ENCODE results near the gene ZNF616.

The ZNF616 gene

DNA sequence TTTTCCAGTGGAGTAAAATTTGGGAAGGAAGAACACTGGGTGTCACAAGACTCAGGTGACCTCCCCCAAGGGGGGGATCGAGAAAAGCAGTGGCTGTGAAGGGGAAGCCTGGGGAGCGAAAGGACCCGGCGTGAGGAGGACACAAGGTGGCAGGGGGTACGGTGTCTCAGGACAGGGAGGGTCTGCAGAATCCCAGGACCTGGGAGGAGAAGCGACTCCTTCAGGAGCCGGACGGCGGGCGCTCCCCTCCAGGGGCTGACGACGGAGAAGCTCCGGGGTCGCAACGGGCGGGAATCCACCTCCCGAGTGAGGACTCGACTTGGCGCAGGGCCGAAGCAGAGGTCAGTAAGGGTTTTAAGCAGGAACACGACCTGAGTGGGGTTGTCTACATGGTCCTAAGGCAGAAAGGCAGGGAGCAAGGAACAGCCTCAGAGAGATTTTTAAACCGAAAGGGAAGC lies 31.2 kb upstream of the ZNF616 start:
- TF ChIP-seq CTCF (IDR thresholded peaks at IDR 0.05; ENCODE audit: borderline replicate concordance, control extremely low read depth, extremely low read depth, insufficient read depth, missing control alignments): no peak
- no peak for DNase-seq (ENCODE audit: low spot score)
- in situ Hi-C loops (cut with MboI; ENCODE audit: low sequenced_read_pairs, unreplicated experiment): no loop called here

DNA sequence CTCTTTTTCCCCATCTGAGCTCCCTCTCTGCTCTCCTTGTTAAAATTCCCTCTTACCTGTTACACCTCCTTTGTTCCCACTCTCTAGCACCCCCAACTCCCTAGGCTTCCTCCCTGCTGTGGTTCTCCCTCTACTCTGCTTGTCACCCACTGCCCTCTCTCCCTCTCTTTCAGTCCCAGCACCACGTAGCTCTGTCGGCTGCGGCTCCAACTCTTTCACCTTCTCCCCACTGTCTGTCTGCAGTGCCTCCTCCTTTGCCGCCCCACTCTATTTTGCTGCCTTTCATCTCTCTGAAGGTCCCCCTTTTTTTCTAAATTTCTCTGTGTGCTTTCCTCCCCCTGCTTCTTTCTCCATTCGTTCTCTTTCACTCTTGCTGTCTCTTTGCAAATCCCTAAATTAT lies 30.6 kb upstream of the ZNF616 start:
- no peak for TF ChIP-seq CTCF (IDR thresholded peaks at IDR 0.05; ENCODE audit: borderline replicate concordance, control extremely low read depth, extremely low read depth, insufficient read depth, missing control alignments)
- no peak for DNase-seq (ENCODE audit: low spot score)
- in situ Hi-C loops (cut with MboI; ENCODE audit: low sequenced_read_pairs, unreplicated experiment): no loop called here

DNA sequence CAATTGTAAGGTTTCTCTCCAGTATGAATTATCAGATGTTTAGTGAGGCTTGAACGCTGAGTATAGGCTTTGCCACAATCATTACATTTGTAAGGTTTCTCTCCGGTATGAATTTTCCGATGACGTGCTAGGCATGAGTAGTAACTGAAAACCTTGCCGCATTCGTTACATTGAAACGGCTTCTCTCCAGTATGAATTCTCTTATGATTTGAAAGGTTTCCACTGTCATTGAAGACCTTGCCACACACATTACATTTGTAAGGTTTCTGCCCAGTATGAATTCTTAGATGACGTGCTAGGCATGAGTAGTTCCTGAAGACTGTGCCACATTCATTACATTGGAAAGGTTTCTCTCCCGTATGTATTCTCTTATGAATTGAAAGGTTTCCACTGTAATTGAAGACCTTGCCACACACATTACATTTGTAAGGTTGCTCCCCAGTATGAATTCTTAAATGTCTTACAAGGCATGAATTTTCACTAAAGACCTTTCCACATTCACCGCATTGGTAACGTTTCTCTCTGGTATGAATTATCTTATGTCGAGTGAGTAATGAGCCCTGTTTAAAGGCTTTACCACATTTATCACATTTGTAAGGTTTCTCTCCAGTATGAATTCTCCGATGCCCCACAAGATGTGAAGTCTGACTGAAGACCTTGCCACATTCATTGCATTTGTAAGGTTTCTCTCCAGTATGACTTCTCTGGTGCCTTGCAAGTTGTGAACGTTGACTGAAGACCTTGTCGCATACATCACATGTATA lies 16.0 kb upstream of the ZNF616 start:
- DNase-seq (ENCODE audit: low spot score): no peak
- in situ Hi-C loops (cut with MboI; ENCODE audit: low sequenced_read_pairs, unreplicated experiment): no loop called here
- TF ChIP-seq CTCF (IDR thresholded peaks at IDR 0.05; ENCODE audit: borderline replicate concordance, control extremely low read depth, extremely low read depth, insufficient read depth, missing control alignments): no peak

DNA sequence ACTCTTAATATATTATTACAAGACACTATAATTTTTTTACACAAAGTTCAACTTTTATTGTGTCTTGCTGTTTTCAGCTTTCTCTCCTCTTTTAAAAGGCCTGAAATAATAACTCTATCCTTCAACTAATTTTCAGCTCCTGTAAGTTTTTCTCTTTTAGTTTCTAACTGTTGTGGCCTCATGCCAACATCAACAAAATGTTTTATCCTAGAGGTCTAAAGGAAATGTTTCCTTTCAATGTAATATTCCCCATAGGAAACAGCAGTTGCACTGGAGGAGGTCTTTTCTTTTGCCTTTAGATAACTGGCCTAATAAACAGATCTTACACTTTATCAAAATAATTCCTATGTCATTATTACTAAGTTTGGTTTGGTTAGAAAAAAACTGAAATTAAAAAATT lies 8.5 kb upstream of the ZNF616 start:
- no peak for DNase-seq (ENCODE audit: low spot score)
- TF ChIP-seq CTCF (IDR thresholded peaks at IDR 0.05; ENCODE audit: borderline replicate concordance, control extremely low read depth, extremely low read depth, insufficient read depth, missing control alignments): no peak
- in situ Hi-C loops (cut with MboI; ENCODE audit: low sequenced_read_pairs, unreplicated experiment): no loop called here

- TF ChIP-seq CTCF (IDR thresholded peaks at IDR 0.05; ENCODE audit: borderline replicate concordance, control extremely low read depth, extremely low read depth, insufficient read depth, missing control alignments): no peak
- in situ Hi-C loops (cut with MboI; ENCODE audit: low sequenced_read_pairs, unreplicated experiment): no loop called here
- no peak for DNase-seq (ENCODE audit: low spot score)
Observed at GRCh38 chr19:52142001-52142595, 2.4 kb upstream of the ZNF616 start.

GRCh38 chr19:52141203-52141602 lies 1.5 kb upstream of the ZNF616 start:
- no peak for TF ChIP-seq CTCF (IDR thresholded peaks at IDR 0.05; ENCODE audit: borderline replicate concordance, control extremely low read depth, extremely low read depth, insufficient read depth, missing control alignments)
- in situ Hi-C loops (cut with MboI; ENCODE audit: low sequenced_read_pairs, unreplicated experiment): no loop called here
- no peak for DNase-seq (ENCODE audit: low spot score)

All from GM13976 (cell line).